Fibroblast of gingiva (primary cell): ENCODE measurements around the gene ALOX12.
"Not testable (repeated sequence)": the region's sequence is repeated elsewhere in the genome, so short reads cannot be mapped to it uniquely, and the experiment has no call there.

Source experiments
- DNase-seq: peaks from one replicate; pipeline ENCODE4 v3.0.0-alpha.2; 2011; ENCODE audit warnings: low read depth

Gene ALOX12

GRCh38 chr17:6995500-6996255 is at the start of gene ALOX12:
ALOX12 (plus strand) TSS chr17:6996049; CDS start chr17:6996118, 69 bp downstream.
- no peak for DNase-seq

- DNase-seq: no peak
Measured at GRCh38 chr17:6947745-6948144, 48.1 kb upstream of the ALOX12 start.

- DNase-seq: no peak
Measured at GRCh38 chr17:6948562-6948961, 47.3 kb upstream of the ALOX12 start.

GRCh38 chr17:6948976-6949375 is 46.9 kb upstream of the ALOX12 start:
- no peak for DNase-seq

GRCh38 chr17:6950938-6951337 is 44.9 kb upstream of the ALOX12 start:
- not testable (repeated sequence) for DNase-seq

GRCh38 chr17:6953689-6954088 is 42.2 kb upstream of the ALOX12 start:
- DNase-seq: no peak

- DNase-seq: no peak
Measured at GRCh38 chr17:6959700-6960099, 36.1 kb upstream of the ALOX12 start.

GRCh38 chr17:6969323-6969726 is 26.5 kb upstream of the ALOX12 start:
- no peak for DNase-seq

GRCh38 chr17:6970992-6971391 is 24.9 kb upstream of the ALOX12 start:
- no peak for DNase-seq

- DNase-seq: not testable (repeated sequence)
Measured at GRCh38 chr17:6979440-6979839, 16.4 kb upstream of the ALOX12 start.

GRCh38 chr17:6981426-6981825 is 14.4 kb upstream of the ALOX12 start:
- DNase-seq: no peak

GRCh38 chr17:6985266-6985665 is 10.6 kb upstream of the ALOX12 start:
- DNase-seq: no peak

GRCh38 chr17:6986676-6987075 is 9.2 kb upstream of the ALOX12 start:
- no peak for DNase-seq

GRCh38 chr17:6989779-6990178 is 6.1 kb upstream of the ALOX12 start:
- DNase-seq: no peak

- DNase-seq: not testable (repeated sequence)
Measured at GRCh38 chr17:6993613-6994056, 2.2 kb upstream of the ALOX12 start.

GRCh38 chr17:6994118-6994598 is 1.7 kb upstream of the ALOX12 start:
- DNase-seq: no peak

GRCh38 chr17:6994666-6995256 is 1.1 kb upstream of the ALOX12 start:
- no peak for DNase-seq

- DNase-seq: no peak
Measured at GRCh38 chr17:6996256-6997011, 585 bp downstream of the ALOX12 start.

- no peak for DNase-seq
Measured at GRCh38 chr17:6997171-6997570, 1.3 kb downstream of the ALOX12 start.

- DNase-seq: no peak
Measured at GRCh38 chr17:6998855-6999508, 3.1 kb downstream of the ALOX12 start.

GRCh38 chr17:7001318-7001961 is 5.6 kb downstream of the ALOX12 start:
- no peak for DNase-seq
